GM21423 (cell line): ENCODE data around the gene MAP3K6.
A peak's percentile ranks its signal among the peaks of the same experiment; 100 is the strongest.

Experiments used
- ATAC-seq: cut with Tn5 transposase; IDR thresholded peaks from one replicate; pipeline ENCODE4 v1.9.1; 2021; ENCODE audit warnings: mild to moderate bottlenecking, moderate library complexity; ENCODE audit not compliant: unreplicated experiment

Gene MAP3K6

GRCh38 chr1:27336756-27337155, 30.0 kb downstream of the MAP3K6 start:
- ATAC-seq = no peak

- no peak for ATAC-seq
These were observed 31.0 kb downstream of the MAP3K6 start for GRCh38 chr1:27335506-27336422.

DNA sequence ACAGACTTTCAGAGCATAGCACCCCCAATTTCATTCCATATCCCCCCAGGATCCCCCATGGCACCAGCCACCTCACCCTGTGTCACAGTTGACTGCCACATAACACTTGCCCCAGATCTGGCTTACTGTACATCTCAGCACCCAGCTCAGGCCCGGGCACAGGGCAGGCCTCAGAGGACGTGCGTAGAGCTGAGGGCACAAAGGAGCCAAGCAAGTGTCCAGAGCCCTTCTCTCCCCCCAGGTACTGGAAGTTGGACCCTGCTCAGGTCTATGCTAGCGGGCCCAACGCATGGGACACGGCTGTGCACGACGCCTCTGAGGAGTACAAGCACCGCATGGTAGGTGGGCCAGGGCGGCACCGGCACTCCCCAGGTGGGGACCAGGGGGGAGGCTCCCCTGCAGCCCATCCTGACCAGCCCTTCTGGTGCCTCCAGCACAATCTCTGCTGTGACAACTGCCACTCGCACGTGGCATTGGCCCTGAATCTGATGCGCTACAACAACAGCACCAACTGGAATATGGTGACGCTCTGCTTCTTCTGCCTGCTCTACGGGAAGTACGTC, 33.0 kb downstream of the MAP3K6 start:
- no peak for ATAC-seq

GRCh38 chr1:27332536-27333281, 34.1 kb downstream of the MAP3K6 start:
- ATAC-seq = no peak

DNA sequence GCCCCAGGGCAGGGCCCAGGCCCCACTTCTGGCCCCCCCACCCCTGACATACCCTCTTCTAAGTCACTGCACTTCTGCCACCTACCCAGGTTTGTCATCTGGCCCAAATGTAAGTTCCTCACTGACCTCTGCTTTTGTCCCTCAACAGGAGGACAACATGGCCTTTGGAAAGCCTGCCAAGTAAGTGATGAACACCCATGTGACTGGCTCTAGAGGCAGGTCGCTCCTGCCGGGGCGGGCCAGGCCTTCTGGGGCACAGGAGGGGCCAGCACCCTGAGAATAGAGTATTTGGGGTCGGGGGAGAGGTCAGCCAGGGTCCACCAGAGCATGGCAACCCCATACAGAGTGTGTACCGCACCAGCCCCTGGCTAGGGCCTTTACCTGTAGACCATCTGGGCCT, 34.8 kb downstream of the MAP3K6 start:
- ATAC-seq = no peak

GRCh38 chr1:27331426-27331825, 35.3 kb downstream of the MAP3K6 start:
- ATAC-seq = no peak

DNA sequence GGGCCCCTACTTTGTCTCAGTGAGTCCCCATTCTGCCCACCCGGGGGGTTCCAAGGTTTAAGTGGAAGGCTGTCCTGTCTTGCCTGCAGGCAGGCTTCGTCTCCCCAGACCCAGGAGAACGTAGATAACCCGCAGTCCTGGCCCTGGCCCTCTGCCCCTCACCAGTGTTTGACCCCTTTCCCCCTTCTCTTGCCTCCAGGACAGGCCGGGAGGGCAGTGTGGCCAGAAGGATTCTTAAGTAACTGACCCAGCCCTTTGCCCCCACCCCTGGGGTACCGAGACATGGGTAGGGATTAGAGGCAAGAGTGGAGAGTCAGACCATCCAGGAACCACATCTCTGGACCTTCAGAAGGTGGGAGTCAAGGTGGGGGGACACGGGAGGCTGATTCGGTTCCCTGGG, 36.0 kb downstream of the MAP3K6 start:
- no peak for ATAC-seq

GRCh38 chr1:27327964-27328363, 38.8 kb downstream of the MAP3K6 start:
- no peak for ATAC-seq

DNA sequence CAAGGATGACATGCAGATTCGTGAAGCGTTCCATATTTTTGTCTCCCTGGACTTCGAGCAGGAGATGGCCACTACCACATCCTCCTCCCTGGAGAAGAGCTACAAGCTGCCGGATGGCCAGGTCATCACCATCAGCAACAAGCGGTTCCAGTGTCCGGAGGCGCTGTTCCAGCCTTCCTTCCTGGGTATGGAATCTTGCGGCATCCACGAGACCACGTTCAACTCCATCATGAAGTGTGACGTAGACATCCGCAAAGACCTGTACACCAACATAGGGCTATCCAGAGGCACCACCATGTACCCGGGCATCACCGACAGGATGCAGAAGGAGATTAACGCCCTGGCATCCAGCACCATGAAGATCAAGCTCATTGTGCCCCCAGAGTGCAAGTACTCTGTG, 41.5 kb downstream of the MAP3K6 start:
- no peak for ATAC-seq

DNA sequence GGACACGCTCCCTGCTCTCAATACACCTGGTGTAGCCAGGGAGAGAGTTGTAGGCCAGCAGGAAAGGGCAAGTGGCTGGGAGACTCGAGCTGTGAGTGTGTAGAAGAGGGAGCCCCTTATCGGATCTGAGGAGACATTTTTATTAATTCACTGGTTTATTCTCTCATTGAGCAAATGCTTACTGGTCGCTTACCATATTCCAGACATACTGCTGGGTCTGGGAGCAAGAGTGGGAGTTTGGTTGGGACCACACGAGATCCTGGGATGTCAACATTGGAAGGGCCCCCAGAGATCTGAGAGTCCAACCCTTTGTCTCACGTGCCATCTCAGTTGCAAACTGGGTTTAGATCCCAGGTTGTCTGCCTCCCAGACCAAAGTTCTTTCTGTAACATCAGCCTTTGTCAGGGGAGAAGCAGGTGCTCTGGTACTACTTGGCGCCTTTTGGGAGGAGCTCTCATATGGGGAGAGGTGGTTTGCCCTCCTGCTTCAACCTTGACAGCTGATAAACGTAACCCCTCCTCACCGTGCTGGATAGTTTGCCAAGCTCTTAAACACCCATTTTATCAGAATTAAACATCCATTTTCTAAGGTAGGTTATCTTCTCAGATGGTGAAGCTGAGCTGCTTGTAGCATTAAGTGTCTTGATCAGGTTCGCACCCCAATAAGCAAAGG, 44.1 kb downstream of the MAP3K6 start:
- ATAC-seq = no peak

GRCh38 chr1:27321813-27322568, 44.8 kb downstream of the MAP3K6 start, which contains the start of gene TMEM222:
TSS of gene TMEM222 (plus strand) at chr1:27322163. CDS start at chr1:27322198, 35 bp downstream.
- ATAC-seq = peak; percentile 94

- ATAC-seq = no peak
These were observed 48.2 kb downstream of the MAP3K6 start for GRCh38 chr1:27318596-27318995.

DNA sequence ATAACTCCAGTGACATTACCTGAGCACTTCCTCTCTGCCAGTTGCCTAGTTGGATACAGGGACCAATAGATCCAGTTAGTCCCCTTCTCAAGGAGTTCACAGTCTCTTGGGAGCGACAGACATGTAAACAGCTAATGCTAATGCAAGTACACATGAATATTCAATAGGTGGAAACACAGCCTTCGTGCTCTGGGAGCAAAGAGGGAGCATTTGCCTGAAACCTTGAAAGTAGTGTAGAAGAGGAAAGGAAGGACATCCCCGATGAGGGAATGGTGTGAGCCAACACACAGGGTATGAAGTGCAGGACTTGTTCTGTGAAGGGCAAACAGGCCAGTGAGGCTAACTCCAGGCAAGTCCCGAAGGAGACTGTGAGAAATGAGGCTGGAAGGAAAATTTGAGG, 48.6 kb downstream of the MAP3K6 start:
- ATAC-seq = no peak

DNA sequence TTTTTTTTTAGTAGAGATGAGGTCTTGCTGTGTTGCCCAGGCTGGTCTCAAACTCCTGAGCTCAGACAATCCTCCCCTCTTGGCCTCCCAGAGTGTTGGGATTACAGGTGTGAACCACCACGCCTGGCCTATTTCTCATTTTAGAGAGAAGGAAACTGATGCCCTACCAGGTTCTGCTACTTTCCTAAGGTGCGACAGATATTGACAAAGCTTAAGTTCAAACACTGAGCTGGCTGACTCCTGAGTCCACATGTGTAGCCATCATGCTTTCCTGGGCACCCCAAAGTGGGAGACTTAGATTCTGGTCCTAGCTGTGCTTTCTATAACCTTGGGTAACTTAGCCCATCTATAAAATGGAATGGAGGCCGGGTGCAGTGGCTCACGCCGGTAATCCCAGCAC, 49.9 kb downstream of the MAP3K6 start:
- no peak for ATAC-seq

- no peak for ATAC-seq
These were observed 52.0 kb downstream of the MAP3K6 start for GRCh38 chr1:27314737-27315136.

DNA sequence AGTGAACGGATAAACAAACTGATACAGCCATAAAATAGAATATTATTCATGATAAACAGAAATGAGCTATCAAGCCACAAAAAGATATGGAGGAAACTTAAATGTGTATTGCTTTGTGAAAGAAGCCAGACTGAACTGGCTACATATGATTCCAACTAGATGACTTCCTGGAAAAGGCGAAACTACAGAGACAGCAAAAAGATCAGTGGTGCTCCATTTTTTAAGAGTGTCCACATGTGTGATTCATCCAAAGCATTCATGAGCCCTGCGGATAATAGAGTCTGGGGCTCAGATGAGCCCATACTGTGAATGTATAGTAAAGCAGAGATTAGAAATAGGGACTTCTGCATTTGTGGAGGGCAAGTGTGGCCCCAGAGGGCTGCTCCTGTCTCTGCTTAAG, 52.6 kb downstream of the MAP3K6 start:
- ATAC-seq = no peak

GRCh38 chr1:27307874-27308598, 58.7 kb downstream of the MAP3K6 start:
- ATAC-seq = no peak

- no peak for ATAC-seq
These were observed 59.6 kb downstream of the MAP3K6 start for GRCh38 chr1:27306892-27307761.

DNA sequence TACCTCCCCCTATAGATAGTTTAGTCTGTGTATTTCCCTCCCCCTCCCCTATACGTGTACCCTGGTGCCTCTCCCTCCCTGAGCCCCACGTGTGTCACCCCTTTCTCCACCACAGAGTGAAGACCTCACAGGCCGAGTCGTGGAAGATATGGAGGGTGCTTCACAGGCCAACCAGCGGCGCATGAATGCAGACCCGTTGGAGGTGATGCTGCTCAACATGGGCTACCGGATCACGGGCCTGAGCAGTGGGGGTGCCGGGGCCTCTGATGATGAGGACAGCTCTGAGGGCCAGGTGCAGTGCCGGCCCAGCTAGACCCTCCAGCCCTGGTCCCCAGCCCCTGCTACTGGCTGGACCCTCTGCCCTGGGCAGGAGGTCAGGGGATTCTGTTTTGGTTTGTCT, 60.7 kb downstream of the MAP3K6 start:
- no peak for ATAC-seq
